ENCODE measurements around the gene BUD31. TPM values are rescaled to one million over a fixed set of nuclear protein-coding genes. Genes with fewer than 3 reads are reported as not detected.

Gene BUD31
- total and polyA plus RNA-seq, 2 of the 13 experiments (the other 11 are each of a cell fraction or from before 2014, with no cell fraction given) = 35.1 to 79.1 TPM

GRCh38 chr7:99438573-99439480 lies 30.1 kb downstream of the BUD31 start, which contains the start of the genes CPSF4 and PTCD1 (continued):
- peak; percentile 88 for TF ChIP-seq ARNT2 (CRISPR knock-in tag; IDR thresholded peaks at IDR 0.05; ENCODE audit: low read depth)
- TF ChIP-seq STAG1 (CRISPR knock-in tag; IDR thresholded peaks at IDR 0.05) = no peak; the same call in 1 of the 2 replicates
- TF ChIP-seq, protein P1, sequence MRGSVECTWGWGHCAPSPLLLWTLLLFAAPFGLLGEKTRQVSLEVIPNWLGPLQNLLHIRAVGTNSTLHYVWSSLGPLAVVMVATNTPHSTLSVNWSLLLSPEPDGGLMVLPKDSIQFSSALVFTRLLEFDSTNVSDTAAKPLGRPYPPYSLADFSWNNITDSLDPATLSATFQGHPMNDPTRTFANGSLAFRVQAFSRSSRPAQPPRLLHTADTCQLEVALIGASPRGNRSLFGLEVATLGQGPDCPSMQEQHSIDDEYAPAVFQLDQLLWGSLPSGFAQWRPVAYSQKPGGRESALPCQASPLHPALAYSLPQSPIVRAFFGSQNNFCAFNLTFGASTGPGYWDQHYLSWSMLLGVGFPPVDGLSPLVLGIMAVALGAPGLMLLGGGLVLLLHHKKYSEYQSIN (CRISPR knock-in tag; IDR thresholded peaks at IDR 0.05; ENCODE audit: borderline replicate concordance) = no peak
- no peak for TF ChIP-seq PCBP2 (optimal IDR thresholded peaks at IDR 0.05; ENCODE audit: low read depth, low read length, poor library complexity, severe bottlenecking)
- no peak for TF ChIP-seq ZNF7 (CRISPR knock-in tag; IDR thresholded peaks at IDR 0.05)
- TF ChIP-seq DR1 (CRISPR knock-in tag; IDR thresholded peaks at IDR 0.05) = peak; percentile 76; the same call in 1 of the 2 replicates
- peak; percentile 81 for TF ChIP-seq YEATS4 (CRISPR knock-in tag; IDR thresholded peaks at IDR 0.05; ENCODE audit: borderline replicate concordance)
- peak; percentile 90 for TF ChIP-seq POGK (CRISPR knock-in tag; conservative IDR thresholded peaks at IDR 0.05)
- TF ChIP-seq IRF9 (CRISPR knock-in tag; IDR thresholded peaks at IDR 0.05; ENCODE audit: borderline replicate concordance) = no peak
- TF ChIP-seq ASH2L (IDR thresholded peaks at IDR 0.05; ENCODE audit: insufficient read length, low read depth, low read length) = peak; percentile 92
- TF ChIP-seq ZNF446 (CRISPR knock-in tag; IDR thresholded peaks at IDR 0.05) = 0 out of 2 replicates have a peak, but pooled peaks have one; percentile 60
- TF ChIP-seq NBN (conservative IDR thresholded peaks at IDR 0.05) = no peak
- no peak for TF ChIP-seq NFIB (CRISPR knock-in tag; IDR thresholded peaks at IDR 0.05; ENCODE audit: borderline replicate concordance)
- TF ChIP-seq PRMT3 (CRISPR knock-in tag; IDR thresholded peaks at IDR 0.05; ENCODE audit: borderline replicate concordance, low read depth) = 0 out of 2 replicates have a peak, but pooled peaks have one; percentile 31
- 0 out of 2 replicates have a peak, but pooled peaks have one; percentile 83 for TF ChIP-seq ZNF333 (CRISPR knock-in tag; IDR thresholded peaks at IDR 0.05; ENCODE audit: borderline replicate concordance)
- peak; percentile 61 for TF ChIP-seq TAF15 (IDR thresholded peaks at IDR 0.05; ENCODE audit: low read depth, low read length, poor library complexity, severe bottlenecking)
- TF ChIP-seq GLI4 (CRISPR knock-in tag; IDR thresholded peaks at IDR 0.05; ENCODE audit: borderline replicate concordance) = 0 out of 2 replicates have a peak, but pooled peaks have one; percentile 31
- TF ChIP-seq HNF1B (CRISPR knock-in tag; IDR thresholded peaks at IDR 0.05) = peak; percentile 75
- TF ChIP-seq ZNF501 (CRISPR knock-in tag; IDR thresholded peaks at IDR 0.05) = peak; percentile 44; the same call in 1 of the 2 replicates
- TF ChIP-seq ZNF749 (CRISPR knock-in tag; IDR thresholded peaks at IDR 0.05; ENCODE audit: borderline replicate concordance) = peak; percentile 56; the same call in 1 of the 2 replicates
- no peak for TF ChIP-seq ZNF510 (CRISPR knock-in tag; IDR thresholded peaks at IDR 0.05; ENCODE audit: low read depth)
- no peak for TF ChIP-seq HNRNPH1 (optimal IDR thresholded peaks at IDR 0.05; ENCODE audit: low read depth, low read length)
- peak; percentile 73 for TF ChIP-seq FOXA3 (CRISPR knock-in tag; IDR thresholded peaks at IDR 0.05)

Data from HepG2 (cell line).